ENCODE measurements around the gene SUPT16H. TPM values are rescaled to one million over a fixed set of nuclear protein-coding genes. Genes with fewer than 3 reads are reported as not detected.

The SUPT16H gene
- total and polyA plus RNA-seq, 2 of the 8 experiments (the other 6 are each of a cell fraction or from before 2014, with no cell fraction given) = 138 to 201 TPM

- H2BK120ac ChIP-seq (replicated peaks; ENCODE audit: low read depth, low read length) = no peak overlapping the region
- H3K4me2 ChIP-seq (ENCODE audit: insufficient read depth in 1 of 2, low read depth in 2 of 2, low read length in 2 of 2) = no peak overlapping the region
- no peak overlapping the region for H2BK12ac ChIP-seq (ENCODE audit: low read depth, low read length)
- H3K36me3 ChIP-seq (ENCODE audit: control insufficient read depth in 2 of 4, insufficient read depth in 4 of 4, low read length in 3 of 4) = peaks cover 3 to 19% (median 9%) of the 10 kb centered on the region in 4 experiments; a peak in 6 of 8 replicates
- no peak overlapping the region; the same call in 1 of the 2 replicates for H2BK20ac ChIP-seq (ENCODE audit: low read length)
- no peak overlapping the region for H3K14ac ChIP-seq (ENCODE audit: insufficient read length)
- no peak overlapping the region for H2AK5ac ChIP-seq (ENCODE audit: low read depth, low read length)
- H3K23me2 ChIP-seq (ENCODE audit: low read depth, low read length) = no peaks in the 10 kb centered on the region
- H2BK15ac ChIP-seq (ENCODE audit: low read length) = no peak overlapping the region
- H3K23ac ChIP-seq (ENCODE audit: insufficient read length) = no peak overlapping the region
- no peak overlapping the region for H4K91ac ChIP-seq (replicated peaks; ENCODE audit: insufficient read length, low read length)
- no peak overlapping the region for H3K4me3 ChIP-seq (ENCODE audit: extremely low read depth in 1 of 4, insufficient read depth in 2 of 4, low read depth in 3 of 4, low read length in 4 of 4)
- no peak overlapping the region for H3K27ac ChIP-seq (ENCODE audit: low read depth, low read length)
- H4K20me1 ChIP-seq (replicated peaks in 1 of 2; ENCODE audit: control insufficient read depth in 1 of 2, insufficient read depth in 2 of 2, low read length in 2 of 2) = peaks cover 0 to 2% of the 10 kb centered on the region in 2 experiments
- ChIA-PET CTCF (ENCODE audit: partially characterized antibody) (interaction anchor here (0.7 to 0.9 kb wide), 3 partner anchors 42 to 377 kb away, joined by 3 read pairs; no protein-coding TSS in a partner anchor), POLR2A (ENCODE audit: partially characterized antibody) (interaction anchor here (0.8 to 2.6 kb wide), 16 partner anchors 9 to 155 kb away, joined by 3 to 15 read pairs (median 4); partner anchors contain the start of gene SUPT16H)
- H3K9ac ChIP-seq (replicated peaks in 1 of 4; ENCODE audit: extremely low read depth in 1 of 4, low read depth in 3 of 4, low read length in 3 of 4) = no peak overlapping the region
- no peaks in the 10 kb centered on the region for H3K79me2 ChIP-seq (ENCODE audit: control insufficient read depth in 1 of 2, insufficient read depth in 2 of 2, low read length in 2 of 2)
- no peak overlapping the region for H4K5ac ChIP-seq (ENCODE audit: insufficient read length, low read depth, low read length)
- FAIRE-seq (no peak), DNase-seq (ENCODE audit: low read depth in 1 of 2, low spot score in 2 of 2) (no peak)
- H3K9me3 ChIP-seq (ENCODE audit: insufficient read depth in 2 of 2, low read depth in 1 of 2, low read length in 1 of 2) = no peaks in the 10 kb centered on the region
- no peak overlapping the region for H3K56ac ChIP-seq (replicated peaks; ENCODE audit: insufficient read length, low read depth, low read length)
- H3K18ac ChIP-seq (ENCODE audit: extremely low read depth, low read length) = no peak overlapping the region
- no peaks in the 10 kb centered on the region for H3K27me3 ChIP-seq (replicated peaks in 1 of 4; ENCODE audit: control insufficient read depth in 3 of 4, extremely low read depth in 1 of 4, insufficient read depth in 3 of 4, low read length in 3 of 4)
- no peak overlapping the region for H3K4ac ChIP-seq (replicated peaks; ENCODE audit: insufficient read length, low read depth, low read length)
- H2AFZ ChIP-seq (ENCODE audit: low read length) = no peak overlapping the region
- no peaks in the 10 kb centered on the region for H3K79me1 ChIP-seq (ENCODE audit: low read depth, low read length)
- H4K8ac ChIP-seq (ENCODE audit: extremely low read depth, insufficient read depth, low read length) = no peak overlapping the region
- H2BK5ac ChIP-seq (ENCODE audit: low read depth, low read length) = no peak overlapping the region
- H3K4me1 ChIP-seq (replicated peaks in 1 of 4; ENCODE audit: control insufficient read depth in 3 of 4, insufficient read depth in 4 of 4, low read length in 3 of 4) = no peaks in the 10 kb centered on the region; a peak in 1 of 7 replicates
- 75% methylated on average over 2 of the region's 2 CpGs; no CpG with 5 or more reads in 1 of the 2 experiments for WGBS, 2 experiments (ENCODE audit: extremely low coverage in 1 of 2, insufficient coverage in 1 of 2, insufficient read length in 1 of 2, insufficient replicate concordance in 2 of 2, low coverage in 1 of 2, low lambda C conversion rate in 2 of 2, missing lambda C conversion rate in 1 of 2)
- TF ChIP-seq HDAC2 (IDR thresholded peaks at IDR 0.05; ENCODE audit: borderline replicate concordance in 1 of 2, low read depth in 2 of 2, low read length in 2 of 2) (no peak), NANOG (IDR thresholded peaks at IDR 0.05; ENCODE audit: insufficient read depth, low read depth, low read length, poor library complexity, severe bottlenecking) (no peak), ATF2 (IDR thresholded peaks at IDR 0.05; ENCODE audit: low read length) (no peak), TEAD4 (IDR thresholded peaks at IDR 0.05; ENCODE audit: low read depth, low read length) (no peak), BCL11A (IDR thresholded peaks at IDR 0.05; ENCODE audit: low read depth in 2 of 2, low read length in 2 of 2) (no peak), YY1 (IDR thresholded peaks at IDR 0.05; ENCODE audit: low read depth, low read length) (no peak), MAFK (IDR thresholded peaks at IDR 0.05; ENCODE audit: low read depth, low read length) (no peak), SIN3A (conservative IDR thresholded peaks at IDR 0.05 in 1 of 2, IDR thresholded peaks at IDR 0.05 in 1 of 2; ENCODE audit: low read depth in 1 of 2, low read length in 2 of 2) (no peak), TBP (IDR thresholded peaks at IDR 0.05; ENCODE audit: low read depth, low read length) (no peak), JUND (IDR thresholded peaks at IDR 0.05; ENCODE audit: low read length) (no peak), POU5F1 (IDR thresholded peaks at IDR 0.05; ENCODE audit: low read depth, low read length) (no peak), CBX8 (IDR thresholded peaks at IDR 0.05; ENCODE audit: borderline replicate concordance, low read depth, low read length) (no peak)
Observed at GRCh38 chr14:21347201-21347600, 36.6 kb downstream of the SUPT16H start.
